ENCODE results near the gene LARGE1.

- TF ChIP-seq CTCF (IDR thresholded peaks at IDR 0.05; ENCODE audit: low read length): no peak
- TF ChIP-seq EZH2 (IDR thresholded peaks at IDR 0.05; ENCODE audit: borderline replicate concordance, low read length): no peak
Measured at GRCh38 chr22:33841281-33842005, 78.8 kb downstream of the LARGE1 start.
